Panc1 (cell line): ENCODE measurements around the gene SIX3. TPM values are rescaled to one million over a fixed set of nuclear protein-coding genes. Genes with fewer than 3 reads are reported as not detected.

ENCODE experiments used
- ATAC-seq: fragments of 200-7000 bp; cut with Tn5 transposase; 2 replicates; pipeline ENCODE4 v1.9.1; 2020; ENCODE audit warnings: mild to moderate bottlenecking, moderate library complexity
- BruUV-seq: library from RNA; stranded (reverse); fragments of 400-500 nt; replicated peaks from 2 replicates; lab custom pipeline; 2021; lab: Mats Ljungman, UMichigan
- CTCF ChIA-PET: fragments of 300-600 bp; sonication (Branson Sonifier 250); formaldehyde crosslinking; loops from one replicate; lab custom pipeline; 2022; ENCODE audit warnings: antibody characterized with exemption; lab: Charles Lee
- POLR2A ChIA-PET: fragments of 300-600 bp; sonication (Branson Sonifier 250); formaldehyde crosslinking; loops from one replicate; lab custom pipeline; 2022; ENCODE audit warnings: antibody characterized with exemption; lab: Charles Lee
- DNase-seq: peaks from one replicate; pipeline ENCODE4 v3.0.0-alpha.2; 2010; ENCODE audit warnings: low read depth, low spot score
- H3K27ac ChIP-seq: 2 replicates; pipeline ENCODE4 v1.5.1; 2011; ENCODE audit warnings: mild to moderate bottlenecking, low read length, inconsistent platforms
- H3K27me3 ChIP-seq: fragments of 200-500 bp; sonication (Bioruptor generic); 2 replicates; pipeline ENCODE4 v1.6.0; 2014; ENCODE audit warnings: low read length, inconsistent platforms; ENCODE audit not compliant: control insufficient read depth, insufficient read depth
- H3K36me3 ChIP-seq: fragments of 200-500 bp; sonication (Bioruptor generic); 2 replicates; pipeline ENCODE4 v1.5.1; 2014; ENCODE audit warnings: inconsistent platforms, mild to moderate bottlenecking, low read length, moderate library complexity; ENCODE audit not compliant: control insufficient read depth, insufficient read depth
- H3K4me1 ChIP-seq: 2 replicates; pipeline ENCODE4 v1.5.1; 2011; ENCODE audit warnings: inconsistent platforms, mild to moderate bottlenecking, low read length, moderate library complexity; ENCODE audit not compliant: control insufficient read depth, insufficient read depth
- H3K4me3 ChIP-seq, 2 experiments: 2 replicates each; pipeline ENCODE4 v1.5.1; 2011 to 2012; ENCODE audit warnings: low read depth in 2 of 2, low read length in 2 of 2, mild to moderate bottlenecking in 2 of 2, inconsistent platforms in 1 of 2, moderate library complexity in 1 of 2
- H3K9me3 ChIP-seq: fragments of 200-500 bp; sonication (Bioruptor generic); 2 replicates; pipeline ENCODE4 v1.5.1; 2014; ENCODE audit warnings: low read depth, mild to moderate bottlenecking, inconsistent platforms, low read length, moderate library complexity; ENCODE audit not compliant: control insufficient read depth, insufficient read depth
- CTCF ChIP-seq: fragments of 450-650 bp; IDR thresholded peaks from 2 replicates; pipeline ENCODE4 v1.5.1; 2017; ENCODE audit warnings: mild to moderate bottlenecking
- POLR2AphosphoS5 ChIP-seq: IDR thresholded peaks from 2 replicates; pipeline ENCODE4 v1.6.1; 2012; ENCODE audit warnings: mild to moderate bottlenecking, low read depth, low read length, moderate library complexity
- SIN3A ChIP-seq: IDR thresholded peaks from 2 replicates; pipeline ENCODE4 v1.6.1; 2012; ENCODE audit warnings: low read depth, mild to moderate bottlenecking, low read length, moderate library complexity, borderline replicate concordance; ENCODE audit not compliant: insufficient read depth
- TCF7L2 ChIP-seq: IDR thresholded peaks from 2 replicates; pipeline ENCODE4 v1.6.1; 2011; ENCODE audit warnings: mild to moderate bottlenecking, low read depth, low read length, inconsistent platforms
- in situ Hi-C: cut with HindIII; loops from 2 replicates; pipeline ENCODE4 v1.10.0; 2016; ENCODE audit warnings: low sequenced_read_pairs, low pct_unique_long_range_greater_than_20kb
- intact Hi-C: fragments of 100-400 bp; cut with micrococcal nuclease; formaldehyde crosslinking; loops from one replicate; pipeline ENCODE4 v1.10.0; 2022; ENCODE audit not compliant: unreplicated experiment
- total RNA-seq: library from RNA; stranded (reverse); gene quantifications from one replicate; pipeline ENCODE4 v1.2.1, GENCODE V29; 2021; ENCODE audit not compliant: unreplicated experiment
- TF ChIP-seq, protein P1 (sequence below), 2 experiments: IDR thresholded peaks; 2 replicates each; pipeline ENCODE4 v1.6.1; 2011 to 2012; ENCODE audit warnings: low read depth in 2 of 2, control low read depth in 1 of 2, low read length in 1 of 2, mild to moderate bottlenecking in 1 of 2, moderate library complexity in 1 of 2; ENCODE audit not compliant: insufficient read depth in 1 of 2

The SIX3 gene
- total RNA-seq, 1 experiment from 2014 or later, result 0.21 TPM

DNA sequence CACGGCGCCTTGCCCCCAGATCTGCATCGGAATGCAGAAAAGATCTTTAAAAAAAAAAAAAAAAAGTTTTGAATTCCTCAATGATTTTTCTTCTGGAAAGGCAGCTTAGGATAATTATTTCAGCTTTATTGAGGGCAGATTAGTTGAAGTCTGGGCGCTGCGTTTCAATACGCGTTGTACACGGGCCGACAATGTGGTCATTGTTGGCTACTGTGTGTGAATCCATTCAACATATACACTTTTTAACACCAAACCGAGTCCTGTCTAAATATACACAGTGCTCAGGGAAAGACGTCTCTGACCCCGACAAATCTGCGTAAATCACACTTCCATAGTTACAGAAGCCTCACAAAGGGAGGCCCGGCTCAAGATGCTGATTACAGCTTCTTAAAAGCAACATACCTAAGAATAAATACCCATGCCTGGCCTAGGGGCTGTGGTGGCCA lies 1.4 kb upstream of the SIX3 start:
- in situ Hi-C loops (no loop called here), intact Hi-C loops (no loop called here)
- Histone ChIP-seq H3K9me3 (no peaks in the 10 kb centered on the region), H3K4me3 (no peak overlapping the region), H3K36me3 (no peaks in the 10 kb centered on the region; the same call in 1 of the 2 replicates), H3K4me1 (0 out of 2 replicates have a peak, but pooled peaks cover 5% of the 10 kb centered on the region), H3K27ac (no peak overlapping the region), H3K27me3 (peaks cover 2% of the 10 kb centered on the region; the same call in 1 of the 2 replicates)
- no TSS peak for BruUV-seq
- ChIA-PET CTCF (interaction anchor here (0.6 kb wide), 1 partner anchor 896 kb away, joined by 3 read pairs; no protein-coding TSS in a partner anchor), POLR2A (interaction anchor here (0.7 kb wide), 1 partner anchor 1682 kb away, joined by 5 read pairs; no protein-coding TSS in a partner anchor)
- no peak for DNase-seq
- TF ChIP-seq POLR2AphosphoS5 (no peak), SIN3A (no peak), TCF7L2 (no peak), CTCF (no peak)
- TF ChIP-seq, protein P1, sequence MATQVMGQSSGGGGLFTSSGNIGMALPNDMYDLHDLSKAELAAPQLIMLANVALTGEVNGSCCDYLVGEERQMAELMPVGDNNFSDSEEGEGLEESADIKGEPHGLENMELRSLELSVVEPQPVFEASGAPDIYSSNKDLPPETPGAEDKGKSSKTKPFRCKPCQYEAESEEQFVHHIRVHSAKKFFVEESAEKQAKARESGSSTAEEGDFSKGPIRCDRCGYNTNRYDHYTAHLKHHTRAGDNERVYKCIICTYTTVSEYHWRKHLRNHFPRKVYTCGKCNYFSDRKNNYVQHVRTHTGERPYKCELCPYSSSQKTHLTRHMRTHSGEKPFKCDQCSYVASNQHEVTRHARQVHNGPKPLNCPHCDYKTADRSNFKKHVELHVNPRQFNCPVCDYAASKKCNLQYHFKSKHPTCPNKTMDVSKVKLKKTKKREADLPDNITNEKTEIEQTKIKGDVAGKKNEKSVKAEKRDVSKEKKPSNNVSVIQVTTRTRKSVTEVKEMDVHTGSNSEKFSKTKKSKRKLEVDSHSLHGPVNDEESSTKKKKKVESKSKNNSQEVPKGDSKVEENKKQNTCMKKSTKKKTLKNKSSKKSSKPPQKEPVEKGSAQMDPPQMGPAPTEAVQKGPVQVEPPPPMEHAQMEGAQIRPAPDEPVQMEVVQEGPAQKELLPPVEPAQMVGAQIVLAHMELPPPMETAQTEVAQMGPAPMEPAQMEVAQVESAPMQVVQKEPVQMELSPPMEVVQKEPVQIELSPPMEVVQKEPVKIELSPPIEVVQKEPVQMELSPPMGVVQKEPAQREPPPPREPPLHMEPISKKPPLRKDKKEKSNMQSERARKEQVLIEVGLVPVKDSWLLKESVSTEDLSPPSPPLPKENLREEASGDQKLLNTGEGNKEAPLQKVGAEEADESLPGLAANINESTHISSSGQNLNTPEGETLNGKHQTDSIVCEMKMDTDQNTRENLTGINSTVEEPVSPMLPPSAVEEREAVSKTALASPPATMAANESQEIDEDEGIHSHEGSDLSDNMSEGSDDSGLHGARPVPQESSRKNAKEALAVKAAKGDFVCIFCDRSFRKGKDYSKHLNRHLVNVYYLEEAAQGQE (IDR thresholded peaks at IDR 0.05; ENCODE audit: insufficient read depth in 1 of 2, low read depth in 2 of 2, low read length in 1 of 2), result no peak
- no peak for ATAC-seq

DNA sequence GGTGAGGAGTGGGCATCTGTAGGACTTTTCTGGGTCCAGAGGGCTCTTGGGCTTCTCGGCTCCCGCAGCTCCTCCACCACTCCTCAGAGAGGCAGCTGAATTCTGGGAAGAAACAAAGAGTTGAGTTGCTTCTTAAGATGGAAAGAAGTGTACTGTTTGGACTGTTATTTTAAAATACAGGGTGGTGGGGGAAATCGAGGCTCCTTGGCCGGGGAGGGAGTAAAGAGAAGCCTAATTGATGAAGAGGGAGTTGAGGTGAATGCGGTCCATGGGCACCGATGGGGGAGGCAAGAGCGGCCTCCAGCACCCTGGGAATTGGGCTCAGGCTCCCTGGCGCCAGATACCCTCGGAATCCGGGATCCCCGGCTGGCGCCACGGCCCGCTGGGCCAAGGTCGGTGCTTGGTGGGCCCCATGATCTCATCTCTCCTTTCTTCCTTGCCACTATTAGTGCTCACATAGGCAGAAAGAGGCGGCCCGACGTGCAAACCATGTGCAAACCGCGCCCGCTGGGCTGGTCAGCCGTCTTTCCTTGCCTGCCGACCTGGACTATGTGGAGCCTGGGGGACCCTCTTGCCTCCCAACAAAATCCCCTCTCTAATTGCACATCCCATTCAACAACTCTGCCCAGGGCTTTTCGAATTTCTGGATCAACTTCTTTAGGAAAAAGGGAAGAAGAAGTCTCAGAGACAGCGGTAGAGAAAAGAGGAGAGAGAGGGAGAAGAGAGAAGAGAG lies 604 bp upstream of the SIX3 start:
- CTCF ChIA-PET, result no interaction called here
- intact Hi-C loops, result no loop called here
- in situ Hi-C loops, result no loop called here
- Histone ChIP-seq H3K27ac (no peak overlapping the region), H3K4me3 (peak overlapping the region; percentile 32 to 38; a peak in 3 of 4 replicates), H3K4me1 (0 out of 2 replicates have a peak, but pooled peaks cover 5% of the 10 kb centered on the region), H3K36me3 (no peaks in the 10 kb centered on the region; the same call in 1 of the 2 replicates), H3K27me3 (peaks cover 2% of the 10 kb centered on the region; the same call in 1 of the 2 replicates), H3K9me3 (no peaks in the 10 kb centered on the region)
- BruUV-seq, result no TSS peak
- TF ChIP-seq POLR2AphosphoS5, result no peak
- no peak for TF ChIP-seq TCF7L2
- no peak for TF ChIP-seq SIN3A
- TF ChIP-seq, protein P1 (IDR thresholded peaks at IDR 0.05; ENCODE audit: insufficient read depth in 1 of 2, low read depth in 2 of 2, low read length in 1 of 2), result no peak
- TF ChIP-seq CTCF, result no peak
- no peak for ATAC-seq
- no peak for DNase-seq
- POLR2A ChIA-PET, result no interaction called here
